H1 (cell line): ENCODE measurements around the gene LDLRAD4. TPM values are rescaled to one million over a fixed set of nuclear protein-coding genes. Genes with fewer than 3 reads are reported as not detected.

Experiments
- CTCF ChIA-PET: fragments of 300-600 bp; sonication (Branson Sonifier 250); formaldehyde crosslinking; loops from one replicate; lab custom pipeline; 2021; ENCODE audit not compliant: partially characterized antibody; lab: Charles Lee
- POLR2A ChIA-PET: fragments of 300-600 bp; sonication (Branson Sonifier 250); formaldehyde crosslinking; loops from one replicate; lab custom pipeline; 2021; ENCODE audit warnings: inconsistent platforms; ENCODE audit not compliant: partially characterized antibody; lab: Charles Lee
- DNase-seq, 2 experiments: peaks; one replicate each; pipeline versions ENCODE4 v3.0.0 to v3.0.0-alpha.2; 2010 to 2022; ENCODE audit warnings: low spot score in 2 of 2, low read depth in 1 of 2, mixed read lengths in 1 of 2
- FAIRE-seq: peaks from 2 replicates; lab custom pipeline; 2011; peaks lifted over from hg19 to GRCh38; lab: Jason Lieb, UNC
- H2AFZ ChIP-seq: 2 replicates; pipeline ENCODE4 v1.8.1; 2012; ENCODE audit warnings: low read length, inconsistent platforms
- H2AK5ac ChIP-seq: 2 replicates; pipeline ENCODE4 v1.6.1; 2013; ENCODE audit warnings: low read depth, low read length
- H2BK120ac ChIP-seq: replicated peaks from 2 replicates; pipeline ENCODE3; 2013; ENCODE audit warnings: low read depth, low read length, inconsistent platforms
- H2BK12ac ChIP-seq: 2 replicates; pipeline ENCODE4 v1.6.1; 2013; ENCODE audit warnings: low read depth, low read length
- H2BK15ac ChIP-seq: 2 replicates; pipeline ENCODE4 v1.6.1; 2013; ENCODE audit warnings: low read length
- H2BK20ac ChIP-seq: 2 replicates; pipeline ENCODE4 v1.6.1; 2013; ENCODE audit warnings: low read length
- H2BK5ac ChIP-seq: 2 replicates; pipeline ENCODE4 v1.6.1; 2013; ENCODE audit warnings: low read depth, low read length
- H3K14ac ChIP-seq: 2 replicates; pipeline ENCODE4 v1.6.1; 2013; ENCODE audit warnings: inconsistent platforms; ENCODE audit not compliant: insufficient read length
- H3K18ac ChIP-seq: 2 replicates; pipeline ENCODE4 v1.6.1; 2013; ENCODE audit warnings: low read length; ENCODE audit errors: extremely low read depth
- H3K23ac ChIP-seq: 2 replicates; pipeline ENCODE4 v1.6.1; 2013; ENCODE audit warnings: inconsistent platforms; ENCODE audit not compliant: insufficient read length
- H3K23me2 ChIP-seq: 2 replicates; pipeline ENCODE4 v1.6.1; 2013; ENCODE audit warnings: low read depth, low read length
- H3K27ac ChIP-seq: 2 replicates; pipeline ENCODE4 v1.6.1; 2011; ENCODE audit warnings: low read depth, low read length, inconsistent platforms
- H3K27me3 ChIP-seq, 4 experiments: replicated peaks in 1 of 4; 1 replicate in 1 of 4; 2 replicates in 3 of 4; pipeline versions ENCODE4 v1.6.1 to v1.8.1; 2011 to 2013; ENCODE audit warnings: low read length in 3 of 4, mild to moderate bottlenecking in 3 of 4, inconsistent platforms in 2 of 4, mixed read lengths in 2 of 4, moderate library complexity in 1 of 4; ENCODE audit not compliant: control insufficient read depth in 3 of 4, insufficient read depth in 3 of 4; ENCODE audit errors: extremely low read depth in 1 of 4
- H3K36me3 ChIP-seq, 4 experiments: 2 replicates each; pipeline versions ENCODE4 v1.6.1 to v1.8.1; 2011 to 2013; ENCODE audit warnings: mild to moderate bottlenecking in 4 of 4, low read length in 3 of 4, moderate library complexity in 2 of 4, control low read depth in 1 of 4, inconsistent platforms in 1 of 4; ENCODE audit not compliant: insufficient read depth in 4 of 4, control insufficient read depth in 2 of 4
- H3K4ac ChIP-seq: replicated peaks from 2 replicates; pipeline ENCODE3; 2013; ENCODE audit warnings: low read length, low read depth, mixed read lengths, inconsistent platforms; ENCODE audit not compliant: insufficient read length
- H3K4me1 ChIP-seq, 4 experiments: replicated peaks in 1 of 4; 1 replicate in 1 of 4; 2 replicates in 3 of 4; pipeline versions ENCODE4 v1.6.1 to v1.8.1; 2011 to 2013; ENCODE audit warnings: low read length in 3 of 4, inconsistent platforms in 2 of 4, mixed read lengths in 1 of 4; ENCODE audit not compliant: insufficient read depth in 4 of 4, control insufficient read depth in 3 of 4
- H3K4me2 ChIP-seq, 2 experiments: 2 replicates each; pipeline versions ENCODE4 v1.6.1 to v1.8.1; 2011 to 2013; ENCODE audit warnings: low read depth in 2 of 2, low read length in 2 of 2, control low read depth in 1 of 2, inconsistent platforms in 1 of 2, mild to moderate bottlenecking in 1 of 2; ENCODE audit not compliant: insufficient read depth in 1 of 2
- H3K4me3 ChIP-seq, 4 experiments: fragments of 200-600, 300-600 bp in 1 of 4; sonication (generic), shearing (Covaris generic), sonication (Bioruptor Twin) in 1 of 4; 2 replicates each; pipeline versions ENCODE4 v1.5.1 to v1.8.1; 2011 to 2016; ENCODE audit warnings: low read length in 4 of 4, low read depth in 3 of 4, control low read depth in 2 of 4, inconsistent platforms in 2 of 4, mild to moderate bottlenecking in 2 of 4, mixed read lengths in 1 of 4, moderate library complexity in 1 of 4; ENCODE audit not compliant: insufficient read depth in 2 of 4; ENCODE audit errors: extremely low read depth in 1 of 4
- H3K56ac ChIP-seq: replicated peaks from 2 replicates; pipeline ENCODE3; 2013; ENCODE audit warnings: low read depth, mild to moderate bottlenecking, mixed read lengths, low read length, inconsistent platforms; ENCODE audit not compliant: insufficient read length
- H3K79me1 ChIP-seq: 2 replicates; pipeline ENCODE4 v1.6.1; 2013; ENCODE audit warnings: low read depth, low read length, control low read depth
- H3K79me2 ChIP-seq, 2 experiments: 2 replicates each; pipeline versions ENCODE4 v1.6.1 to v1.8.1; 2012 to 2013; ENCODE audit warnings: low read length in 2 of 2, mild to moderate bottlenecking in 2 of 2, inconsistent platforms in 1 of 2; ENCODE audit not compliant: insufficient read depth in 2 of 2, control insufficient read depth in 1 of 2
- H3K9ac ChIP-seq, 4 experiments: replicated peaks in 1 of 4; 1 replicate in 1 of 4; 2 replicates in 3 of 4; pipeline versions ENCODE4 v1.6.1 to v1.8.1; 2011 to 2013; ENCODE audit warnings: low read depth in 3 of 4, low read length in 3 of 4, control low read depth in 2 of 4, mild to moderate bottlenecking in 2 of 4, moderate library complexity in 2 of 4, inconsistent platforms in 1 of 4; ENCODE audit errors: extremely low read depth in 1 of 4
- H3K9me3 ChIP-seq, 2 experiments: 2 replicates each; pipeline versions ENCODE4 v1.6.1 to v1.8.1; 2012 to 2013; ENCODE audit warnings: mild to moderate bottlenecking in 2 of 2, moderate library complexity in 2 of 2, control low read depth in 1 of 2, inconsistent platforms in 1 of 2, low read depth in 1 of 2, low read length in 1 of 2, mixed read lengths in 1 of 2; ENCODE audit not compliant: insufficient read depth in 2 of 2
- H4K20me1 ChIP-seq, 2 experiments: replicated peaks in 1 of 2; 2 replicates each; pipeline versions ENCODE3 to v1.8.1; 2011 to 2013; ENCODE audit warnings: inconsistent platforms in 2 of 2, low read length in 2 of 2, mild to moderate bottlenecking in 1 of 2; ENCODE audit not compliant: insufficient read depth in 2 of 2, control insufficient read depth in 1 of 2
- H4K5ac ChIP-seq: 2 replicates; pipeline ENCODE4 v1.6.1; 2013; ENCODE audit warnings: low read length, low read depth, mixed read lengths, inconsistent platforms; ENCODE audit not compliant: insufficient read length
- H4K8ac ChIP-seq: 2 replicates; pipeline ENCODE4 v1.8.0; 2013; ENCODE audit warnings: mild to moderate bottlenecking, moderate library complexity, low read length, inconsistent platforms; ENCODE audit not compliant: insufficient read depth; ENCODE audit errors: extremely low read depth
- H4K91ac ChIP-seq: replicated peaks from 2 replicates; pipeline ENCODE3; 2013; ENCODE audit warnings: low read length, mixed read lengths, inconsistent platforms; ENCODE audit not compliant: insufficient read length
- BCL11A ChIP-seq, 2 experiments: IDR thresholded peaks; one replicate each; pipeline ENCODE4 v1.6.1; 2011; ENCODE audit warnings: low read depth in 2 of 2, low read length in 2 of 2, mild to moderate bottlenecking in 2 of 2
- CBX5 ChIP-seq: fragments of 300-800, 300-1000 bp; sonication (generic); IDR thresholded peaks from 2 replicates; pipeline ENCODE4 v1.7.1; 2016; ENCODE audit warnings: antibody characterized with exemption, low read length, low read depth
- SIRT6 ChIP-seq: IDR thresholded peaks from one replicate; pipeline ENCODE4 v1.7.1; 2012; ENCODE audit warnings: low read length, inconsistent platforms
- WGBS, 2 experiments: shearing (Covaris generic) in 1 of 2; methylation state at CpG; one replicate each; pipeline versions ENCODE4 v1.1.6 to v1.1.7; 2013 to 2015; ENCODE audit warnings: low lambda C conversion rate in 2 of 2, mixed read lengths in 2 of 2, inconsistent platforms in 1 of 2, low coverage in 1 of 2, missing lambda C conversion rate in 1 of 2; ENCODE audit not compliant: insufficient replicate concordance in 2 of 2, insufficient coverage in 1 of 2, insufficient read length in 1 of 2; ENCODE audit errors: extremely low coverage in 1 of 2, missing lambda C conversion rate in 1 of 2; 5-methylcytosine and 5-hydroxymethylcytosine counted together
- polyA plus RNA-seq, 7 experiments: library from polyadenylated mRNA; depleted of rRNA in 3 of 7; stranded (reverse) in 5 of 7; unstranded in 2 of 7; fragments of >200 nt in 5 of 7; fragments of 200-250 nt in 2 of 7; gene quantifications; 1 replicate in 5 of 7; 2 replicates in 1 of 7; 4 replicates in 1 of 7; pipeline versions ENCODE4 v1.2.1 to v1.2.3, GENCODE V29; 2011 to 2013; ENCODE audit warnings: missing spikeins in 2 of 7, mixed read lengths in 2 of 7
- total RNA-seq: library from RNA; stranded (reverse); fragmentation: NEBNext Ultra II Directional; extraction: Animal tissue kit (Norgen Biotek cat#: 25700); gene quantifications from 2 replicates; pipeline ENCODE4 v1.2.1, GENCODE V29; 2021

Gene LDLRAD4
- total and polyA plus RNA-seq, 2 of the 8 experiments (the other 6 are each of a cell fraction or from before 2014, with no cell fraction given), result 0.77 to 1.4 TPM

GRCh38 chr18:13400636-13401315, 182.2 kb downstream of the LDLRAD4 start:
- no peak overlapping the region for H3K4ac ChIP-seq
- no peaks in the 10 kb centered on the region for H3K27me3 ChIP-seq
- H3K4me3 ChIP-seq, result no peak overlapping the region
- H3K14ac ChIP-seq, result no peak overlapping the region
- no peaks in the 10 kb centered on the region for H3K23me2 ChIP-seq
- no peak overlapping the region for H2AFZ ChIP-seq
- ChIA-PET POLR2A (no interaction called here), CTCF (no interaction called here)
- no peaks in the 10 kb centered on the region for H3K4me1 ChIP-seq
- H3K56ac ChIP-seq, result no peak overlapping the region
- 95% methylated on average over 11 of the region's 11 CpGs; no CpG with 5 or more reads in 1 of the 2 experiments for WGBS, 2 experiments
- no peaks in the 10 kb centered on the region for H3K36me3 ChIP-seq
- no peak overlapping the region for H2BK120ac ChIP-seq
- H3K79me1 ChIP-seq, result no peaks in the 10 kb centered on the region
- H3K23ac ChIP-seq, result no peak overlapping the region
- no peak overlapping the region for H3K18ac ChIP-seq
- no peak for FAIRE-seq
- 0 out of 2 replicates have a peak overlapping the region, but pooled peaks have one; percentile 29 for H2BK15ac ChIP-seq
- no peak for TF ChIP-seq CBX5
- no peak for TF ChIP-seq SIRT6
- TF ChIP-seq BCL11A (IDR thresholded peaks at IDR 0.05; ENCODE audit: low read depth in 2 of 2, low read length in 2 of 2), result no peak
- no peak overlapping the region for H3K9ac ChIP-seq
- H2BK12ac ChIP-seq, result no peak overlapping the region
- H3K4me2 ChIP-seq, result no peak overlapping the region
- H3K79me2 ChIP-seq, result no peaks in the 10 kb centered on the region
- no peaks in the 10 kb centered on the region for H3K9me3 ChIP-seq
- H2BK5ac ChIP-seq, result no peak overlapping the region; the same call in 1 of the 2 replicates
- no peak for DNase-seq
- H4K91ac ChIP-seq, result no peak overlapping the region
- no peak overlapping the region for H4K8ac ChIP-seq
- no peak overlapping the region for H2AK5ac ChIP-seq
- no peaks in the 10 kb centered on the region for H4K20me1 ChIP-seq
- H2BK20ac ChIP-seq, result no peak overlapping the region
- H3K27ac ChIP-seq, result no peak overlapping the region
- no peak overlapping the region for H4K5ac ChIP-seq
